Measurements from ENCODE around the gene IQCB1. TPM values are rescaled to one million over a fixed set of nuclear protein-coding genes. Genes with fewer than 3 reads are reported as not detected.

The IQCB1 gene
- total RNA-seq, 2 experiments from 2014 or later = 45.4 to 51.6 TPM

GRCh38 chr3:121730940-121731687, 103.7 kb downstream of the IQCB1 start:
- no peaks in the 10 kb centered on the region for H3K9me3 Mint-ChIP-seq
- H3K4me1 Mint-ChIP-seq (ENCODE audit: low read depth) = peaks cover 21% of the 10 kb centered on the region
- H3K27me3 Mint-ChIP-seq = no peaks in the 10 kb centered on the region
- CTCF ChIA-PET = no interaction called here
- intact Hi-C loops (cut with micrococcal nuclease) = no loop called here
- H3K36me3 Mint-ChIP-seq (ENCODE audit: low read depth) = peaks cover 6% of the 10 kb centered on the region
- DNase-seq (no peak), ATAC-seq (no peak)
- no peak overlapping the region for H3K27ac Mint-ChIP-seq
- H3K4me3 Mint-ChIP-seq = no peak overlapping the region
- no peak for TF ChIP-seq CTCF (IDR thresholded peaks at IDR 0.05)
- POLR2A ChIA-PET = interaction anchor here (0.7 kb wide), 1 partner anchor 12 kb away, joined by 3 read pairs; no protein-coding TSS in a partner anchor

- ChIA-PET POLR2A (interaction anchor here (1.2 kb wide), 1 partner anchor 10 kb away, joined by 3 read pairs; no protein-coding TSS in a partner anchor), CTCF (no interaction called here)
- no peak overlapping the region for H3K4me3 Mint-ChIP-seq
- intact Hi-C loops (cut with micrococcal nuclease) = no loop called here
- no peak for TF ChIP-seq CTCF (IDR thresholded peaks at IDR 0.05)
- ATAC-seq (no peak), DNase-seq (no peak)
- H3K27ac Mint-ChIP-seq = no peak overlapping the region
- H3K9me3 Mint-ChIP-seq = no peaks in the 10 kb centered on the region
- H3K36me3 Mint-ChIP-seq (ENCODE audit: low read depth) = peaks cover 40% of the 10 kb centered on the region
- no peaks in the 10 kb centered on the region for H3K4me1 Mint-ChIP-seq (ENCODE audit: low read depth)
- H3K27me3 Mint-ChIP-seq = no peaks in the 10 kb centered on the region
Measured at GRCh38 chr3:121724130-121724529, 110.7 kb downstream of the IQCB1 start.

- Mint-ChIP-seq H3K27ac (no peak overlapping the region), H3K27me3 (no peaks in the 10 kb centered on the region), H3K9me3 (no peaks in the 10 kb centered on the region), H3K4me3 (no peak overlapping the region), H3K36me3 (ENCODE audit: low read depth) (peaks cover 42% of the 10 kb centered on the region), H3K4me1 (ENCODE audit: low read depth) (peaks cover 3% of the 10 kb centered on the region)
- ChIA-PET CTCF (no interaction called here), POLR2A (no interaction called here)
- TF ChIP-seq CTCF (IDR thresholded peaks at IDR 0.05) = no peak
- DNase-seq (no peak), ATAC-seq (no peak)
- intact Hi-C loops (cut with micrococcal nuclease) = no loop called here
Measured at GRCh38 chr3:121723485-121723884, 111.4 kb downstream of the IQCB1 start.

- no peak overlapping the region for H3K27ac Mint-ChIP-seq
- peaks cover 13% of the 10 kb centered on the region for H3K4me1 Mint-ChIP-seq (ENCODE audit: low read depth)
- intact Hi-C loops (cut with micrococcal nuclease) = no loop called here
- no peak for TF ChIP-seq CTCF (IDR thresholded peaks at IDR 0.05)
- H3K4me3 Mint-ChIP-seq = no peak overlapping the region
- no peak for DNase-seq
- no peak for ATAC-seq
- no peaks in the 10 kb centered on the region for H3K9me3 Mint-ChIP-seq
- ChIA-PET CTCF (interaction anchor here (1.0 kb wide), 1 partner anchor 42 kb away, joined by 3 read pairs; no protein-coding TSS in a partner anchor), POLR2A (no interaction called here)
- H3K36me3 Mint-ChIP-seq (ENCODE audit: low read depth) = peaks cover 51% of the 10 kb centered on the region
- H3K27me3 Mint-ChIP-seq = no peaks in the 10 kb centered on the region
Measured at GRCh38 chr3:121722411-121722810, 112.4 kb downstream of the IQCB1 start.

GRCh38 chr3:121720163-121720562, 114.7 kb downstream of the IQCB1 start:
- no peak overlapping the region for H3K27ac Mint-ChIP-seq
- CTCF ChIA-PET = interaction anchor here (1.4 kb wide), 1 partner anchor 60 kb away, joined by 3 read pairs; the partner anchor contains the start of gene HCLS1
- intact Hi-C loops (cut with micrococcal nuclease) = no loop called here
- no peak overlapping the region for H3K4me3 Mint-ChIP-seq
- no peak for TF ChIP-seq CTCF (IDR thresholded peaks at IDR 0.05)
- POLR2A ChIA-PET = no interaction called here
- H3K9me3 Mint-ChIP-seq = no peaks in the 10 kb centered on the region
- ATAC-seq (no peak), DNase-seq (no peak)
- H3K36me3 Mint-ChIP-seq (ENCODE audit: low read depth) = peaks cover 48% of the 10 kb centered on the region
- no peaks in the 10 kb centered on the region for H3K27me3 Mint-ChIP-seq
- peaks cover 15% of the 10 kb centered on the region for H3K4me1 Mint-ChIP-seq (ENCODE audit: low read depth)

All from activated CD8-positive, alpha-beta T cell treated with anti-CD3 and anti-CD28 coated beads for 36 hours (primary cell).